ENCODE data around the gene PDZK1IP1.
"Not testable (repeated sequence)": the region's sequence is repeated elsewhere in the genome, so short reads cannot be mapped to it uniquely, and the experiment has no call there.

Gene PDZK1IP1

GRCh38 chr1:47201179-47201578, 11.3 kb upstream of the PDZK1IP1 start:
- no peaks in the 10 kb centered on the region for H3K79me2 ChIP-seq (ENCODE audit: insufficient read depth, low read length)
- no peaks in the 10 kb centered on the region for H3K36me3 ChIP-seq (ENCODE audit: insufficient read depth, low read length)
- H3K9ac ChIP-seq (ENCODE audit: low read depth, low read length) = no peak overlapping the region
- H3K4me3 ChIP-seq (ENCODE audit: low read depth in 1 of 2, low read length in 2 of 2) = no peak overlapping the region
- H3K27me3 ChIP-seq (ENCODE audit: insufficient read depth, low read length, poor library complexity) = peaks cover 13% of the 10 kb centered on the region
- no peaks in the 10 kb centered on the region for H4K20me1 ChIP-seq (ENCODE audit: insufficient read depth, low read length)
- no peaks in the 10 kb centered on the region for H3K4me1 ChIP-seq (ENCODE audit: insufficient read depth, low read length)
- H3K4me2 ChIP-seq (ENCODE audit: insufficient read depth, low read length) = no peak overlapping the region
- DNase-seq (no peak), ATAC-seq (ENCODE audit: insufficient read depth, low read depth) (no peak)
- no peak overlapping the region for H2AFZ ChIP-seq (ENCODE audit: low read depth, low read length)
- no peaks in the 10 kb centered on the region for H3K9me3 ChIP-seq (ENCODE audit: insufficient read depth, low read length, severe bottlenecking)
- no peak overlapping the region for H3K27ac ChIP-seq (ENCODE audit: low read length)
- no peak for TF ChIP-seq CTCF (IDR thresholded peaks at IDR 0.05; ENCODE audit: borderline replicate concordance, extremely low read depth, low read length, poor library complexity, severe bottlenecking)
- TF ChIP-seq EZH2 (IDR thresholded peaks at IDR 0.05; ENCODE audit: borderline replicate concordance, low read depth, low read length, severe bottlenecking) = no peak

- DNase-seq = no peak
- no peaks in the 10 kb centered on the region for H3K79me2 ChIP-seq (ENCODE audit: insufficient read depth, low read length)
- H3K9ac ChIP-seq (ENCODE audit: low read depth, low read length) = no peak overlapping the region
- H3K4me2 ChIP-seq (ENCODE audit: insufficient read depth, low read length) = no peak overlapping the region
- H3K9me3 ChIP-seq (ENCODE audit: insufficient read depth, low read length, severe bottlenecking) = no peaks in the 10 kb centered on the region
- no peak overlapping the region for H2AFZ ChIP-seq (ENCODE audit: low read depth, low read length)
- no peaks in the 10 kb centered on the region for H4K20me1 ChIP-seq (ENCODE audit: insufficient read depth, low read length)
- H3K4me3 ChIP-seq (ENCODE audit: low read depth in 1 of 2, low read length in 2 of 2) = no peak overlapping the region
- TF ChIP-seq CTCF (IDR thresholded peaks at IDR 0.05; ENCODE audit: borderline replicate concordance, extremely low read depth, low read length, poor library complexity, severe bottlenecking) (no peak), EZH2 (IDR thresholded peaks at IDR 0.05; ENCODE audit: borderline replicate concordance, low read depth, low read length, severe bottlenecking) (no peak)
- no peaks in the 10 kb centered on the region for H3K36me3 ChIP-seq (ENCODE audit: insufficient read depth, low read length)
- no peaks in the 10 kb centered on the region for H3K4me1 ChIP-seq (ENCODE audit: insufficient read depth, low read length)
- no peak for ATAC-seq (ENCODE audit: insufficient read depth, low read depth)
- H3K27ac ChIP-seq (ENCODE audit: low read length) = no peak overlapping the region
- peaks cover 10% of the 10 kb centered on the region for H3K27me3 ChIP-seq (ENCODE audit: insufficient read depth, low read length, poor library complexity)
These were observed 8.4 kb upstream of the PDZK1IP1 start for GRCh38 chr1:47198214-47198613.

DNA sequence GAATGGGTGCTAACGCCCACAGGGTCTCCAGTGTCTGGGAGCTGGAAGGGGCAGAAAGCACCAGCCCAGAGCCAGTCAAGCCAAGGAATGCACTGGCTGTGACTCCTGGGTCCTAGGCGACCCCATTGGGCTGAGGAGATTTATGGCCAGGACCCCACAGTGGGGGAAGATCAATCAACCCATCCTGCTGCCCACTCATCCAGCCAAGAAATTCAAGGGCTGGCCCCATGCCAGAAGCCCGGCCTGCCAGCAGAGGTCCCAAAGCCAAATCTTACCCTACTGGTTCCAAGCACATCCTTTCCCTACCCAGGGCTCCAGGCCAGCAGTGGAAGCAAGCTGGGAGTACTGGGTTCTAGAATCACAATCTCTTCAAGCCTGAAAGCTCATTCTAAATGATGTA, 6.8 kb upstream of the PDZK1IP1 start:
- no peaks in the 10 kb centered on the region for H3K79me2 ChIP-seq (ENCODE audit: insufficient read depth, low read length)
- TF ChIP-seq CTCF (IDR thresholded peaks at IDR 0.05; ENCODE audit: borderline replicate concordance, extremely low read depth, low read length, poor library complexity, severe bottlenecking) (no peak), EZH2 (IDR thresholded peaks at IDR 0.05; ENCODE audit: borderline replicate concordance, low read depth, low read length, severe bottlenecking) (no peak)
- DNase-seq (no peak), ATAC-seq (ENCODE audit: insufficient read depth, low read depth) (no peak)
- H2AFZ ChIP-seq (ENCODE audit: low read depth, low read length) = no peak overlapping the region
- no peak overlapping the region for H3K9ac ChIP-seq (ENCODE audit: low read depth, low read length)
- no peak overlapping the region for H3K4me2 ChIP-seq (ENCODE audit: insufficient read depth, low read length)
- no peaks in the 10 kb centered on the region for H4K20me1 ChIP-seq (ENCODE audit: insufficient read depth, low read length)
- H3K36me3 ChIP-seq (ENCODE audit: insufficient read depth, low read length) = no peaks in the 10 kb centered on the region
- H3K4me3 ChIP-seq (ENCODE audit: low read depth in 1 of 2, low read length in 2 of 2) = no peak overlapping the region
- no peaks in the 10 kb centered on the region for H3K4me1 ChIP-seq (ENCODE audit: insufficient read depth, low read length)
- peaks cover 10% of the 10 kb centered on the region for H3K27me3 ChIP-seq (ENCODE audit: insufficient read depth, low read length, poor library complexity)
- H3K27ac ChIP-seq (ENCODE audit: low read length) = no peak overlapping the region
- no peaks in the 10 kb centered on the region for H3K9me3 ChIP-seq (ENCODE audit: insufficient read depth, low read length, severe bottlenecking)

- H3K9ac ChIP-seq (ENCODE audit: low read depth, low read length); H3K9me3 ChIP-seq (ENCODE audit: insufficient read depth, low read length, severe bottlenecking); H3K4me3 ChIP-seq (ENCODE audit: low read depth in 1 of 2, low read length in 2 of 2); H2AFZ ChIP-seq (ENCODE audit: low read depth, low read length); H3K4me1 ChIP-seq (ENCODE audit: insufficient read depth, low read length); H3K4me2 ChIP-seq (ENCODE audit: insufficient read depth, low read length); H4K20me1 ChIP-seq (ENCODE audit: insufficient read depth, low read length); H3K27me3 ChIP-seq (ENCODE audit: insufficient read depth, low read length, poor library complexity); H3K36me3 ChIP-seq (ENCODE audit: insufficient read depth, low read length); ATAC-seq (ENCODE audit: insufficient read depth, low read depth); H3K79me2 ChIP-seq (ENCODE audit: insufficient read depth, low read length); DNase-seq; H3K27ac ChIP-seq (ENCODE audit: low read length): not testable (repeated sequence)
These were observed 6.1 kb upstream of the PDZK1IP1 start for GRCh38 chr1:47195981-47196380.

Measured in DND-41 (cell line).